ENCODE measurements around the gene CHAC2.

DNA sequence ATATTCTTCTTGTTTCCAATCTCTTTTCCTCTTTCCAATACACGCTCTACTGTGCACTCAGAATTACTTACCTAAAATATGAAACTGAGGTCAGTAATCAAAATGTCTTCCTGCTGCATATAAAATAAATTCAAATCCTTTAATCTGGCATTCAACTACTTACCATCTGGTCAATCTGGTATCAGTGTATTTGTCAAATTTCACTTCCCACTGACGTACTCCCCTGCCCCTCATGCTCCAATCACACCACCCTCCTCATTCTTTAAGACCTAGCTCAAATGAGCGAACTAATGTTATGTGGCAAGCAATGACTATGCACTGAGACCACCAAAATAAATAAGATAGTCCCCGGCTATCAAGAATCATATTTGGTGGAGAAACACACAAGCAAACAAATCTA lies 12.5 kb downstream of the CHAC2 start:
- TF ChIP-seq EZH2 (IDR thresholded peaks at IDR 0.05; ENCODE audit: low read depth, unreplicated experiment) (no peak), STAT1 (IDR thresholded peaks at IDR 0.05; ENCODE audit: unreplicated experiment) (no peak), POLR2AphosphoS5 (IDR thresholded peaks at IDR 0.05; ENCODE audit: low read depth) (no peak), EZH2phosphoT487 (IDR thresholded peaks at IDR 0.05; ENCODE audit: unreplicated experiment) (no peak), CREB1 (CRISPR knock-in tag; IDR thresholded peaks at IDR 0.05; ENCODE audit: low read depth) (no peak), ZNF331 (CRISPR knock-in tag; IDR thresholded peaks at IDR 0.05; ENCODE audit: low read depth) (no peak), NANOG (IDR thresholded peaks at IDR 0.05; ENCODE audit: borderline replicate concordance) (no peak), JUNB (IDR thresholded peaks at IDR 0.05; ENCODE audit: unreplicated experiment) (no peak)
- TF ChIP-seq, protein P1, sequence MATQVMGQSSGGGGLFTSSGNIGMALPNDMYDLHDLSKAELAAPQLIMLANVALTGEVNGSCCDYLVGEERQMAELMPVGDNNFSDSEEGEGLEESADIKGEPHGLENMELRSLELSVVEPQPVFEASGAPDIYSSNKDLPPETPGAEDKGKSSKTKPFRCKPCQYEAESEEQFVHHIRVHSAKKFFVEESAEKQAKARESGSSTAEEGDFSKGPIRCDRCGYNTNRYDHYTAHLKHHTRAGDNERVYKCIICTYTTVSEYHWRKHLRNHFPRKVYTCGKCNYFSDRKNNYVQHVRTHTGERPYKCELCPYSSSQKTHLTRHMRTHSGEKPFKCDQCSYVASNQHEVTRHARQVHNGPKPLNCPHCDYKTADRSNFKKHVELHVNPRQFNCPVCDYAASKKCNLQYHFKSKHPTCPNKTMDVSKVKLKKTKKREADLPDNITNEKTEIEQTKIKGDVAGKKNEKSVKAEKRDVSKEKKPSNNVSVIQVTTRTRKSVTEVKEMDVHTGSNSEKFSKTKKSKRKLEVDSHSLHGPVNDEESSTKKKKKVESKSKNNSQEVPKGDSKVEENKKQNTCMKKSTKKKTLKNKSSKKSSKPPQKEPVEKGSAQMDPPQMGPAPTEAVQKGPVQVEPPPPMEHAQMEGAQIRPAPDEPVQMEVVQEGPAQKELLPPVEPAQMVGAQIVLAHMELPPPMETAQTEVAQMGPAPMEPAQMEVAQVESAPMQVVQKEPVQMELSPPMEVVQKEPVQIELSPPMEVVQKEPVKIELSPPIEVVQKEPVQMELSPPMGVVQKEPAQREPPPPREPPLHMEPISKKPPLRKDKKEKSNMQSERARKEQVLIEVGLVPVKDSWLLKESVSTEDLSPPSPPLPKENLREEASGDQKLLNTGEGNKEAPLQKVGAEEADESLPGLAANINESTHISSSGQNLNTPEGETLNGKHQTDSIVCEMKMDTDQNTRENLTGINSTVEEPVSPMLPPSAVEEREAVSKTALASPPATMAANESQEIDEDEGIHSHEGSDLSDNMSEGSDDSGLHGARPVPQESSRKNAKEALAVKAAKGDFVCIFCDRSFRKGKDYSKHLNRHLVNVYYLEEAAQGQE (IDR thresholded peaks at IDR 0.05; ENCODE audit: unreplicated experiment): no peak
- TF ChIP-seq, protein P2, sequence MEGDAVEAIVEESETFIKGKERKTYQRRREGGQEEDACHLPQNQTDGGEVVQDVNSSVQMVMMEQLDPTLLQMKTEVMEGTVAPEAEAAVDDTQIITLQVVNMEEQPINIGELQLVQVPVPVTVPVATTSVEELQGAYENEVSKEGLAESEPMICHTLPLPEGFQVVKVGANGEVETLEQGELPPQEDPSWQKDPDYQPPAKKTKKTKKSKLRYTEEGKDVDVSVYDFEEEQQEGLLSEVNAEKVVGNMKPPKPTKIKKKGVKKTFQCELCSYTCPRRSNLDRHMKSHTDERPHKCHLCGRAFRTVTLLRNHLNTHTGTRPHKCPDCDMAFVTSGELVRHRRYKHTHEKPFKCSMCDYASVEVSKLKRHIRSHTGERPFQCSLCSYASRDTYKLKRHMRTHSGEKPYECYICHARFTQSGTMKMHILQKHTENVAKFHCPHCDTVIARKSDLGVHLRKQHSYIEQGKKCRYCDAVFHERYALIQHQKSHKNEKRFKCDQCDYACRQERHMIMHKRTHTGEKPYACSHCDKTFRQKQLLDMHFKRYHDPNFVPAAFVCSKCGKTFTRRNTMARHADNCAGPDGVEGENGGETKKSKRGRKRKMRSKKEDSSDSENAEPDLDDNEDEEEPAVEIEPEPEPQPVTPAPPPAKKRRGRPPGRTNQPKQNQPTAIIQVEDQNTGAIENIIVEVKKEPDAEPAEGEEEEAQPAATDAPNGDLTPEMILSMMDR (conservative IDR thresholded peaks at IDR 0.05; ENCODE audit: low read depth in 2 of 2): no peak
- TF ChIP-seq, protein P3, sequence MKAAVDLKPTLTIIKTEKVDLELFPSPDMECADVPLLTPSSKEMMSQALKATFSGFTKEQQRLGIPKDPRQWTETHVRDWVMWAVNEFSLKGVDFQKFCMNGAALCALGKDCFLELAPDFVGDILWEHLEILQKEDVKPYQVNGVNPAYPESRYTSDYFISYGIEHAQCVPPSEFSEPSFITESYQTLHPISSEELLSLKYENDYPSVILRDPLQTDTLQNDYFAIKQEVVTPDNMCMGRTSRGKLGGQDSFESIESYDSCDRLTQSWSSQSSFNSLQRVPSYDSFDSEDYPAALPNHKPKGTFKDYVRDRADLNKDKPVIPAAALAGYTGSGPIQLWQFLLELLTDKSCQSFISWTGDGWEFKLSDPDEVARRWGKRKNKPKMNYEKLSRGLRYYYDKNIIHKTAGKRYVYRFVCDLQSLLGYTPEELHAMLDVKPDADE (IDR thresholded peaks at IDR 0.05): no peak
